IMR-90 (cell line): ENCODE data around the gene FRMD4B. TPM values are rescaled to one million over a fixed set of nuclear protein-coding genes. Genes with fewer than 3 reads are reported as not detected.

ENCODE experiments used
- ATAC-seq: fragments of 200-7000 bp; cut with Tn5 transposase; 2 replicates; pipeline ENCODE4 v1.9.1; 2020; ENCODE audit warnings: low read depth, mild to moderate bottlenecking, moderate library complexity
- BruUV-seq: library from RNA; stranded (reverse); fragments of 400-500 nt; replicated peaks from 2 replicates; lab custom pipeline; 2021; lab: Mats Ljungman, UMichigan
- CTCF ChIA-PET: fragments of 300-600 bp; formaldehyde crosslinking; extraction: SDS; loops from one replicate; lab custom pipeline; 2021; ENCODE audit warnings: antibody characterized with exemption; lab: Yijun Ruan, JAX
- POLR2A ChIA-PET: fragments of 300-600 bp; sonication (Branson Sonifier 250); formaldehyde crosslinking; loops from one replicate; lab custom pipeline; 2022; ENCODE audit warnings: antibody characterized with exemption; ENCODE audit not compliant: unreplicated experiment; lab: Charles Lee
- DNase-seq: peaks from one replicate; pipeline ENCODE4 v3.0.0; 2013
- H2AFZ ChIP-seq: replicated peaks from 2 replicates; pipeline ENCODE3; 2013; ENCODE audit warnings: low read length, mild to moderate bottlenecking; ENCODE audit not compliant: poor library complexity
- H2AK5ac ChIP-seq: 2 replicates; pipeline ENCODE4 v1.6.1; 2013; ENCODE audit warnings: low read depth, low read length, inconsistent platforms
- H2AK9ac ChIP-seq: replicated peaks from 2 replicates; pipeline ENCODE3; 2013; ENCODE audit warnings: mild to moderate bottlenecking, low read depth, low read length, moderate library complexity; ENCODE audit not compliant: poor library complexity
- H2BK120ac ChIP-seq: 2 replicates; pipeline ENCODE4 v1.6.1; 2013; ENCODE audit warnings: low read depth, low read length, inconsistent platforms
- H2BK15ac ChIP-seq: 3 replicates; pipeline ENCODE4 v1.6.1; 2013; ENCODE audit warnings: low read depth, low read length, inconsistent platforms
- H2BK20ac ChIP-seq: 2 replicates; pipeline ENCODE4 v1.6.1; 2013; ENCODE audit warnings: low read depth, mild to moderate bottlenecking, inconsistent platforms, low read length, moderate library complexity
- H2BK5ac ChIP-seq: 2 replicates; pipeline ENCODE4 v1.6.1; 2013; ENCODE audit warnings: mild to moderate bottlenecking, low read depth, low read length, inconsistent platforms; ENCODE audit not compliant: poor library complexity, severe bottlenecking
- H3K14ac ChIP-seq: replicated peaks from 2 replicates; pipeline ENCODE4 v1.6.1; 2013; ENCODE audit warnings: low read depth, low read length, inconsistent platforms
- H3K18ac ChIP-seq: 2 replicates; pipeline ENCODE4 v1.6.1; 2013; ENCODE audit warnings: low read depth, low read length, control low read depth
- H3K23ac ChIP-seq: 2 replicates; pipeline ENCODE4 v1.6.1; 2013; ENCODE audit warnings: low read depth, low read length, inconsistent platforms
- H3K27ac ChIP-seq: 2 replicates; pipeline ENCODE4 v1.5.1; 2013; ENCODE audit warnings: mild to moderate bottlenecking, control low read depth, low read length; ENCODE audit not compliant: insufficient read depth
- H3K27me3 ChIP-seq: 2 replicates; pipeline ENCODE4 v1.6.1; 2013; ENCODE audit warnings: low read length; ENCODE audit not compliant: control insufficient read depth, insufficient read depth
- H3K36me3 ChIP-seq: 2 replicates; pipeline ENCODE4 v1.6.1; 2013; ENCODE audit warnings: low read length, mixed read lengths; ENCODE audit not compliant: control insufficient read depth, insufficient read depth
- H3K4ac ChIP-seq: 2 replicates; pipeline ENCODE4 v1.6.1; 2013; ENCODE audit warnings: low read depth, low read length, inconsistent platforms
- H3K4me1 ChIP-seq: 2 replicates; pipeline ENCODE4 v1.6.1; 2013; ENCODE audit warnings: low read length, mixed read lengths; ENCODE audit not compliant: control insufficient read depth, insufficient read depth
- H3K4me2 ChIP-seq: 2 replicates; pipeline ENCODE4 v1.6.1; 2013; ENCODE audit warnings: low read depth, mild to moderate bottlenecking, control low read depth, low read length, moderate library complexity
- H3K4me3 ChIP-seq: 2 replicates; pipeline ENCODE4 v1.5.1; 2013; ENCODE audit warnings: low read depth, mild to moderate bottlenecking, control low read depth, low read length, moderate library complexity; ENCODE audit not compliant: insufficient read depth
- H3K56ac ChIP-seq: 2 replicates; pipeline ENCODE4 v1.6.1; 2013; ENCODE audit warnings: low read length, inconsistent platforms; ENCODE audit not compliant: insufficient read depth; ENCODE audit errors: extremely low read depth
- H3K79me1 ChIP-seq, 2 experiments: 2 replicates each; pipeline ENCODE4 v1.6.1; 2013; ENCODE audit warnings: low read length in 2 of 2, inconsistent platforms in 1 of 2, low read depth in 1 of 2
- H3K9ac ChIP-seq: 2 replicates; pipeline ENCODE4 v1.6.1; 2013; ENCODE audit warnings: low read depth, low read length, control low read depth
- H3K9me1 ChIP-seq: 2 replicates; pipeline ENCODE4 v1.6.1; 2013; ENCODE audit warnings: low read length, inconsistent platforms; ENCODE audit not compliant: insufficient read depth
- H3K9me3 ChIP-seq: 2 replicates; pipeline ENCODE4 v1.6.1; 2013; ENCODE audit warnings: low read length; ENCODE audit not compliant: control insufficient read depth, insufficient read depth
- H4K20me1 ChIP-seq: 2 replicates; pipeline ENCODE4 v1.6.1; 2013; ENCODE audit warnings: low read length, inconsistent platforms; ENCODE audit not compliant: insufficient read depth
- H4K5ac ChIP-seq: 2 replicates; pipeline ENCODE4 v1.6.1; 2013; ENCODE audit warnings: mild to moderate bottlenecking, low read depth, low read length, control low read depth
- H4K8ac ChIP-seq, 2 experiments: 2 replicates each; pipeline ENCODE4 v1.6.1; 2013; ENCODE audit warnings: low read depth in 2 of 2, low read length in 2 of 2, control low read depth in 1 of 2, inconsistent platforms in 1 of 2
- H4K91ac ChIP-seq: 2 replicates; pipeline ENCODE4 v1.6.1; 2013; ENCODE audit warnings: low read depth, low read length, inconsistent platforms; ENCODE audit not compliant: insufficient read depth
- CHD1 ChIP-seq: IDR thresholded peaks from 2 replicates; pipeline ENCODE4 v1.6.1; 2012; ENCODE audit warnings: low read depth, low read length, improper control_type of control experiment
- CTCF ChIP-seq: conservative IDR thresholded peaks from 2 replicates; pipeline ENCODE4 v1.5.1; 2012; ENCODE audit warnings: mild to moderate bottlenecking, low read depth, low read length, improper control_type of control experiment
- MAFK ChIP-seq: IDR thresholded peaks from 2 replicates; pipeline ENCODE4 v1.6.1; 2012; ENCODE audit warnings: low read depth, low read length, improper control_type of control experiment
- MAZ ChIP-seq: IDR thresholded peaks from 2 replicates; pipeline ENCODE4 v1.6.1; 2012; ENCODE audit warnings: low read depth, mild to moderate bottlenecking, low read length, improper control_type of control experiment, moderate library complexity, borderline replicate concordance
- NFE2L2 ChIP-seq: fragments of 150-350 bp; IDR thresholded peaks from 2 replicates; pipeline ENCODE4 v1.6.1; 2016; ENCODE audit warnings: low read depth, mild to moderate bottlenecking, low read length
- RAD21 ChIP-seq: IDR thresholded peaks from 2 replicates; pipeline ENCODE4 v1.6.1; 2012; ENCODE audit warnings: low read length, improper control_type of control experiment
- RFX5 ChIP-seq: IDR thresholded peaks from 2 replicates; pipeline ENCODE4 v1.8.0; 2012; ENCODE audit warnings: low read depth, mild to moderate bottlenecking, low read length, moderate library complexity
- WGBS, 2 experiments: methylation state at CpG; one replicate each; pipeline versions ENCODE4 v1.1.5 to v1.1.7; 2013; ENCODE audit warnings: missing lambda C conversion rate in 2 of 2; ENCODE audit not compliant: insufficient read length in 1 of 2; ENCODE audit errors: extremely low coverage in 2 of 2; 5-methylcytosine and 5-hydroxymethylcytosine counted together
- dilution Hi-C: fragments of 300-500 bp; cut with HindIII; formaldehyde crosslinking; loops from one replicate; pipeline ENCODE4 v1.14.3; 2018; ENCODE audit warnings: low sequenced_read_pairs; ENCODE audit not compliant: unreplicated experiment
- in situ Hi-C: fragments of 300-500 bp; cut with MboI; formaldehyde crosslinking; loops from 3 replicates; pipeline ENCODE4 v1.14.3; 2019; ENCODE audit warnings: low sequenced_read_pairs, inconsistent platforms, mixed read lengths
- intact Hi-C: fragments of 100-400 bp; cut with micrococcal nuclease; formaldehyde crosslinking; loops from 2 replicates; pipeline ENCODE4 v1.10.0; 2022
- polyA plus RNA-seq, 3 experiments: library from polyadenylated mRNA; depleted of rRNA; stranded (reverse); fragments of >200 nt; gene quantifications; 2 replicates each; pipeline ENCODE4 v1.2.3, GENCODE V29; 2012; ENCODE audit warnings: low replicate concordance in 1 of 3
- total RNA-seq: library from RNA; depleted of rRNA; stranded (reverse); fragments of >200 nt; gene quantifications from 2 replicates; pipeline ENCODE4 v1.2.3, GENCODE V29; 2012

Gene FRMD4B
- total and polyA plus RNA-seq, 2 of the 4 experiments (the other 2 are of a cell fraction): 0.14 to 0.36 TPM

- no peaks in the 10 kb centered on the region for H3K9me3 ChIP-seq
- H3K36me3 ChIP-seq: no peaks in the 10 kb centered on the region
- WGBS, 2 experiments: no CpG with 5 or more reads among the region's 3 CpGs
- intact Hi-C loops: loop anchor here (10.0 kb wide), 1 partner anchor 549 kb away; no protein-coding TSS in a partner anchor
- no peak overlapping the region for H3K9ac ChIP-seq
- no peak overlapping the region for H4K5ac ChIP-seq
- no TSS peak for BruUV-seq
- H3K18ac ChIP-seq: no peak overlapping the region
- H3K14ac ChIP-seq: no peak overlapping the region
- TF ChIP-seq CTCF: no peak
- TF ChIP-seq NFE2L2: no peak
- TF ChIP-seq MAZ: no peak
- no peak for TF ChIP-seq MAFK
- TF ChIP-seq RAD21: no peak
- no peak for TF ChIP-seq CHD1
- no peak for TF ChIP-seq RFX5
- no peak overlapping the region for H3K4ac ChIP-seq
- H4K91ac ChIP-seq: no peak overlapping the region
- no peak overlapping the region for H2AK9ac ChIP-seq
- H3K4me1 ChIP-seq: no peaks in the 10 kb centered on the region; the same call in 1 of the 2 replicates
- no peak for ATAC-seq
- no peak overlapping the region for H4K8ac ChIP-seq
- peaks cover 13% of the 10 kb centered on the region for H3K27me3 ChIP-seq
- no peak for DNase-seq
- no peak overlapping the region for H2BK15ac ChIP-seq
- no peaks in the 10 kb centered on the region for H3K79me1 ChIP-seq
- H3K9me1 ChIP-seq: no peaks in the 10 kb centered on the region
- H3K23ac ChIP-seq: no peak overlapping the region
- POLR2A ChIA-PET: interaction anchor here (0.5 kb wide), 1 partner anchor 297 kb away, joined by 3 read pairs; no protein-coding TSS in a partner anchor
- no peak overlapping the region for H2AK5ac ChIP-seq
- in situ Hi-C loops: no loop called here
- H2BK120ac ChIP-seq: no peak overlapping the region
- H3K56ac ChIP-seq: no peak overlapping the region
- H2AFZ ChIP-seq: no peak overlapping the region
- no peak overlapping the region for H3K4me3 ChIP-seq
- no peak overlapping the region for H2BK5ac ChIP-seq
- no peak overlapping the region for H3K4me2 ChIP-seq
- no peaks in the 10 kb centered on the region for H4K20me1 ChIP-seq
- dilution Hi-C loops: no loop called here
- no peak overlapping the region for H3K27ac ChIP-seq
- CTCF ChIA-PET: interaction anchor here (0.6 to 1.3 kb wide), 2 partner anchors 179 to 1376 kb away, joined by 3 to 4 read pairs; no protein-coding TSS in a partner anchor
- H2BK20ac ChIP-seq: no peak overlapping the region
Measured at GRCh38 chr3:69126216-69126615, 259.7 kb downstream of the FRMD4B start.
